Upper lobe of left lung (tissue), 4 donors: ENCODE results near the gene CTU1.

Experiments
- CTCF ChIP-seq, 6 experiments: fragments of 450-650 bp in 4 of 6; fragments of 200-600 bp in 2 of 6; sonication (generic) in 2 of 6; IDR thresholded peaks; one replicate each; pipeline ENCODE4 v1.5.1; 2016 to 2019; ENCODE audit warnings: antibody characterized with exemption in 6 of 6
- EP300 ChIP-seq, 4 donors: sonication (generic); formaldehyde crosslinking; IDR thresholded peaks; one replicate each; pipeline ENCODE4 v1.5.1; 2017; ENCODE audit warnings: antibody characterized with exemption in 4 of 4, control low read depth in 2 of 4
- POLR2AphosphoS5 ChIP-seq, 2 donors: sonication (generic); formaldehyde crosslinking; IDR thresholded peaks; one replicate each; pipeline ENCODE4 v1.5.1; 2017; ENCODE audit warnings: antibody characterized with exemption in 2 of 2

DNA sequence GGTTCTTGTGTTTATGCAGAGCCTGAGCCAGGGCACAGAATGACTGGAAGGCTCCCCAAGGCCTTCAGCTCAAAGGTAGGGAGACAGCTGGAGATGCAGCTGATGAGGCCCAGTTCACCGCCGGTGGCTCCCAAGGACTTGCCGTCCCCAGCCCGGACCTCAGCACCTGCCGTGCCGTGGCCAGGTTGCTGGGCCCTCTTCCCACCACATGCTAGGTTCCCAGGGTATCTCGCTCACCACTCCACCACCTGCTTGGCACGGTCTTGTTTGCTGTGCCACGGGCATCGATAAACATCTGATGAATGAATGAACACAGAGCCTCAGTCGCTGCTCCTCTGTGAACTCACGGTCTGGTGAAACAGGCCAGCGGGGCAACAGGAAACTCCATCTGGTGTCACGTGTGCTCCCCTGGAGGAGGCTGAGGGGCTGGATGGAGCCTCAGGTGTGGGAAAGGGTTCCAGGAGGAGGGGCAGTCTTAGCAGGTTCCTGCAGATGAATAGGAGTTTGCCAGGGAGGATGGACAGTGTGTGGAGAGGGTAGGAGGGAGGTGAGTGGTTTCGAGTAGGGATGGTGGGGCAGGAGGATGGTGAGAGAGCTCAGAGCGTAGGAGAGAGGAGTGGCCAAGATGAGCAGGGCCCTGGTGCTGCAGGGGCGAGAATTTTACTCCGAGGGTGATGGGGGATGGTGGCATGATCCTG lies 21.9 kb downstream of the CTU1 start:
- TF ChIP-seq CTCF (IDR thresholded peaks at IDR 0.05) = no peak
- TF ChIP-seq POLR2AphosphoS5 (IDR thresholded peaks at IDR 0.05) = no peak
- TF ChIP-seq EP300 (IDR thresholded peaks at IDR 0.05) = no peak
